ENCODE data around the gene LIN7A.

LIN7A gene

DNA sequence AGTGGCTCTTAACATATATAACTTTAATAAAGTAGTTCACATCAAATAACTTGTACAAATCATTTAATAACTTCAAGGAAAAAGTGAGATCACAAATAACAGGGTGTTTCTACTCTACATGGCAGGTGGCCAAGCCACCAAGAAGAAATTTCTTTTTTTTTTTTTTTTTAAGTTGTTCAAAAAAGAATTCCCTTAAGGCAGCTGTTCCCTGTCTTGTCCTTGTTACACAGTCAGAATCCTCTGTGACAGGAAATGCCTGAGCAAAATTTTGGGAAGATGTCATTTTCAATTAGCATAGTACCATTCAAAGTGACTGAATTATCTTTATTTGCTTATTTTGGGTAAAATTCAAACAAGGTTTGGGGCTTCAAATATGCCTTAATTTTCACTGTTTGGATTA lies 79.4 kb downstream of the LIN7A start:
- H3K9ac ChIP-seq (ENCODE audit: low read length): no peak overlapping the region
- H3K4me3 ChIP-seq (ENCODE audit: low read length): no peak overlapping the region
- no peaks in the 10 kb centered on the region for H3K36me3 ChIP-seq (replicated peaks; ENCODE audit: low read depth, low read length)
- H4K20me1 ChIP-seq (ENCODE audit: insufficient read depth, low read length): no peaks in the 10 kb centered on the region
- H2AFZ ChIP-seq (ENCODE audit: low read depth, low read length): no peak overlapping the region
- H3K27ac ChIP-seq (ENCODE audit: low read length): no peak overlapping the region
- no peaks in the 10 kb centered on the region for H3K27me3 ChIP-seq (ENCODE audit: low read depth, low read length)
- H3K79me2 ChIP-seq (ENCODE audit: low read length): no peaks in the 10 kb centered on the region
- H3K4me1 ChIP-seq (ENCODE audit: low read length): no peaks in the 10 kb centered on the region
- H3K4me2 ChIP-seq (ENCODE audit: low read length): no peak overlapping the region
- no peak for TF ChIP-seq EZH2phosphoT487 (IDR thresholded peaks at IDR 0.05; ENCODE audit: low read depth)
- TF ChIP-seq, protein P1, sequence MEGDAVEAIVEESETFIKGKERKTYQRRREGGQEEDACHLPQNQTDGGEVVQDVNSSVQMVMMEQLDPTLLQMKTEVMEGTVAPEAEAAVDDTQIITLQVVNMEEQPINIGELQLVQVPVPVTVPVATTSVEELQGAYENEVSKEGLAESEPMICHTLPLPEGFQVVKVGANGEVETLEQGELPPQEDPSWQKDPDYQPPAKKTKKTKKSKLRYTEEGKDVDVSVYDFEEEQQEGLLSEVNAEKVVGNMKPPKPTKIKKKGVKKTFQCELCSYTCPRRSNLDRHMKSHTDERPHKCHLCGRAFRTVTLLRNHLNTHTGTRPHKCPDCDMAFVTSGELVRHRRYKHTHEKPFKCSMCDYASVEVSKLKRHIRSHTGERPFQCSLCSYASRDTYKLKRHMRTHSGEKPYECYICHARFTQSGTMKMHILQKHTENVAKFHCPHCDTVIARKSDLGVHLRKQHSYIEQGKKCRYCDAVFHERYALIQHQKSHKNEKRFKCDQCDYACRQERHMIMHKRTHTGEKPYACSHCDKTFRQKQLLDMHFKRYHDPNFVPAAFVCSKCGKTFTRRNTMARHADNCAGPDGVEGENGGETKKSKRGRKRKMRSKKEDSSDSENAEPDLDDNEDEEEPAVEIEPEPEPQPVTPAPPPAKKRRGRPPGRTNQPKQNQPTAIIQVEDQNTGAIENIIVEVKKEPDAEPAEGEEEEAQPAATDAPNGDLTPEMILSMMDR (IDR thresholded peaks at IDR 0.05; ENCODE audit: low read depth, low read length): no peak
- H3K9me3 ChIP-seq (ENCODE audit: insufficient read depth, low read length): no peaks in the 10 kb centered on the region

DNA sequence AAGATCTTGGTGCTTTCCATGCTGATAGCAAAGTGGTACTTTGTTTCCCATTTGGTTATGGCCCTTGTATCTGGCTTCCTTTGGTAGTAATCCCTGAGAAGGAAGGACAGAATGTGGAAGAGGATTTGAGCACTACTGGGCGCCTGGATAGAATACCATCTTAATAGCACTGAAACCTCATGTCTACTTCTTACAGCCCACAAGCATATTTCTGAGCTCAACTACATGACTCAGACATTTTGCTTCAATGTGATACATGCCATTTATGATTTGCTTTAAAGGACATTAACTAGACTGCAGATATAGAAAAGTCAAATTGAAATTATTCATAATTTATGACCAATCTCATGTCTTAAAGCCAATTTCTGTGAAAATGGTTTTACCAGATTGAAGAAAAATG lies 80.4 kb downstream of the LIN7A start:
- Histone ChIP-seq H3K4me3 (ENCODE audit: low read length) (no peak overlapping the region), H2AFZ (ENCODE audit: low read depth, low read length) (no peak overlapping the region), H4K20me1 (ENCODE audit: insufficient read depth, low read length) (no peaks in the 10 kb centered on the region), H3K4me2 (ENCODE audit: low read length) (no peak overlapping the region), H3K9me3 (ENCODE audit: insufficient read depth, low read length) (no peaks in the 10 kb centered on the region), H3K9ac (ENCODE audit: low read length) (no peak overlapping the region), H3K79me2 (ENCODE audit: low read length) (no peaks in the 10 kb centered on the region), H3K36me3 (replicated peaks; ENCODE audit: low read depth, low read length) (no peaks in the 10 kb centered on the region), H3K4me1 (ENCODE audit: low read length) (no peaks in the 10 kb centered on the region), H3K27me3 (ENCODE audit: low read depth, low read length) (no peaks in the 10 kb centered on the region), H3K27ac (ENCODE audit: low read length) (no peak overlapping the region)
- TF ChIP-seq, protein P1 (IDR thresholded peaks at IDR 0.05; ENCODE audit: low read depth, low read length): no peak
- TF ChIP-seq EZH2phosphoT487 (IDR thresholded peaks at IDR 0.05; ENCODE audit: low read depth): no peak

DNA sequence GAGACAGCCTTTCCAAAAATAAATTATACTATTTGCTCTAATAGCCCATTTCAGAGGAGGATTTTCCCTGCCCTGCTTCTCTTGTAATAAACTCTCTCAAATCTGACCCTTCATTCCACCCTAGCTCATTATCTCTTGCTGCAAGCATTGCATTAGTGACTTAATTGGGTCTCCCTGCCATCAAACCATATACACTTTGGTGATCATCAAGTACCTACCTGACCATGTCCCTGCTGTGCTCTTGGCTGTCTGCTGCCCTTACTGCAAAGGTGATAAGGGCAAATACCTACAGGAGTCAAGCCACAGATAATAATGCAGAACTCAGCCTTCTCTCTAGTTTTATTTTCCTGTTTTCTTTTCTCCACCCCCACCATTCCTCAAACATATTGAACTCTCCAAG lies 88.4 kb downstream of the LIN7A start:
- no peak overlapping the region for H3K27ac ChIP-seq (ENCODE audit: low read length)

DNA sequence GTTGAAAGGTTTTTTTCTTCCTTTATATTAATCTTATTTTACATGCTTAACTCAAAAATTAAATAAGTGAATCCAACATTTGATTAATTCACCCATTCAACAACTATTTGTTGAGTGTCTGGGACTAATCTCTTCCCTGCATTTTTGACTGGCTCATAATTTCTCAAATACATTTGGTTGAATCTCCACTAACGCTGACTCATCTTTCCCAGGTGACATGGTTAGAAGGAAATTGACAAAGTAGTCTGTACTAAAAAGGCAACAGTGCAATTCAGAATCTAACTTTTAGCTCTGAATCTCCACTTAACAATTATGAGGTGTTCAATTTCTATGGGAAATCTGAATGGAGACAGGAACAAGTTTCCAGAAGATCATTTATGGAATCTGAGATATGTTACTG lies 88.9 kb downstream of the LIN7A start:
- Histone ChIP-seq H3K9ac (ENCODE audit: low read length) (no peak overlapping the region), H3K4me3 (ENCODE audit: low read length) (no peak overlapping the region), H3K79me2 (ENCODE audit: low read length) (no peaks in the 10 kb centered on the region), H3K4me1 (ENCODE audit: low read length) (no peaks in the 10 kb centered on the region), H3K36me3 (replicated peaks; ENCODE audit: low read depth, low read length) (no peaks in the 10 kb centered on the region), H2AFZ (ENCODE audit: low read depth, low read length) (no peak overlapping the region), H4K20me1 (ENCODE audit: insufficient read depth, low read length) (no peaks in the 10 kb centered on the region), H3K4me2 (ENCODE audit: low read length) (no peak overlapping the region), H3K27me3 (ENCODE audit: low read depth, low read length) (no peaks in the 10 kb centered on the region), H3K9me3 (ENCODE audit: insufficient read depth, low read length) (no peaks in the 10 kb centered on the region), H3K27ac (ENCODE audit: low read length) (no peak overlapping the region)
- TF ChIP-seq, protein P1 (IDR thresholded peaks at IDR 0.05; ENCODE audit: low read depth, low read length): no peak
- TF ChIP-seq EZH2phosphoT487 (IDR thresholded peaks at IDR 0.05; ENCODE audit: low read depth): no peak

More for the DNA sequence above, 88.4 kb downstream of the LIN7A start:
- Histone ChIP-seq H3K4me3 (ENCODE audit: low read length) (no peak overlapping the region), H3K4me2 (ENCODE audit: low read length) (no peak overlapping the region), H3K4me1 (ENCODE audit: low read length) (no peaks in the 10 kb centered on the region), H3K27me3 (ENCODE audit: low read depth, low read length) (no peaks in the 10 kb centered on the region), H4K20me1 (ENCODE audit: insufficient read depth, low read length) (no peaks in the 10 kb centered on the region), H3K36me3 (replicated peaks; ENCODE audit: low read depth, low read length) (no peaks in the 10 kb centered on the region), H3K9ac (ENCODE audit: low read length) (no peak overlapping the region), H3K9me3 (ENCODE audit: insufficient read depth, low read length) (no peaks in the 10 kb centered on the region), H3K79me2 (ENCODE audit: low read length) (no peaks in the 10 kb centered on the region), H2AFZ (ENCODE audit: low read depth, low read length) (no peak overlapping the region)
- TF ChIP-seq, protein P1 (IDR thresholded peaks at IDR 0.05; ENCODE audit: low read depth, low read length): no peak
- TF ChIP-seq EZH2phosphoT487 (IDR thresholded peaks at IDR 0.05; ENCODE audit: low read depth): no peak

Data from OCI-LY3 (cell line).